ENCODE data around the gene MIB2.
"Not testable (repeated sequence)": the region's sequence is repeated elsewhere in the genome, so short reads cannot be mapped to it uniquely, and the experiment has no call there.

Gene MIB2

GRCh38 chr1:1615256-1616044 lies at the start of gene MIB2:
TSS of gene MIB2 (plus strand) at chr1:1615500. CDS start at chr1:1623453, 7,953 bp downstream.
- peak; percentile 100 for DNase-seq (ENCODE audit: low spot score)

GRCh38 chr1:1567152-1567875 lies 48.0 kb upstream of the MIB2 start:
- no peak for DNase-seq (ENCODE audit: low spot score)

GRCh38 chr1:1567891-1568291 lies 47.4 kb upstream of the MIB2 start:
- DNase-seq (ENCODE audit: low spot score) = no peak

- no peak for DNase-seq (ENCODE audit: low spot score)
Observed at GRCh38 chr1:1569341-1569740, 46.0 kb upstream of the MIB2 start.

- DNase-seq (ENCODE audit: low spot score) = peak; percentile 89
Observed at GRCh38 chr1:1573843-1574720, 41.2 kb upstream of the MIB2 start.

- peak; percentile 97 for DNase-seq (ENCODE audit: low spot score)
Observed at GRCh38 chr1:1574721-1575537, 40.4 kb upstream of the MIB2 start, which contains the start of gene SSU72. TSS of gene SSU72 (minus strand) at chr1:1574863. CDS start at chr1:1574557, 306 bp downstream.

GRCh38 chr1:1577367-1578011 lies 37.8 kb upstream of the MIB2 start:
- no peak for DNase-seq (ENCODE audit: low spot score)

- DNase-seq (ENCODE audit: low spot score) = no peak
Observed at GRCh38 chr1:1578371-1578940, 36.8 kb upstream of the MIB2 start.

- DNase-seq (ENCODE audit: low spot score) = no peak
Observed at GRCh38 chr1:1582585-1583346, 32.5 kb upstream of the MIB2 start.

GRCh38 chr1:1583347-1584010 lies 31.8 kb upstream of the MIB2 start:
- no peak for DNase-seq (ENCODE audit: low spot score)

GRCh38 chr1:1591452-1591851 lies 23.8 kb upstream of the MIB2 start:
- no peak for DNase-seq (ENCODE audit: low spot score)

GRCh38 chr1:1593834-1594601 lies 21.3 kb upstream of the MIB2 start:
- DNase-seq (ENCODE audit: low spot score) = no peak

GRCh38 chr1:1594602-1595260 lies 20.6 kb upstream of the MIB2 start:
- no peak for DNase-seq (ENCODE audit: low spot score)

GRCh38 chr1:1595341-1595740 lies 20.0 kb upstream of the MIB2 start:
- not testable (repeated sequence) for DNase-seq (ENCODE audit: low spot score)

GRCh38 chr1:1596493-1597274 lies 18.6 kb upstream of the MIB2 start:
- no peak for DNase-seq (ENCODE audit: low spot score)

GRCh38 chr1:1597275-1597930 lies 17.9 kb upstream of the MIB2 start:
- peak; percentile 46 for DNase-seq (ENCODE audit: low spot score)
